Activated naive CD8-positive, alpha-beta T cell treated with anti-CD3 and anti-CD28 coated beads, Interleukin-2, amount 50 U/mL, for 24 hours (primary cell): ENCODE data around the gene ARRDC4.
"Not testable (repeated sequence)": the region's sequence is repeated elsewhere in the genome, so short reads cannot be mapped to it uniquely, and the experiment has no call there.

Experiments used
- ATAC-seq: fragments of 150-1000 bp; cut with Tn5 transposase; one replicate; pipeline ENCODE4 v1.10.0; 2021
- DNase-seq: peaks from one replicate; pipeline ENCODE4 v3.0.0; 2021
- H3K27ac Mint-ChIP-seq: one replicate; pipeline ENCODE4 v1.8.0; 2021; ENCODE audit warnings: mild to moderate bottlenecking, mixed read lengths
- H3K27me3 Mint-ChIP-seq: one replicate; pipeline ENCODE4 v1.8.0; 2021; ENCODE audit warnings: mixed read lengths
- H3K36me3 Mint-ChIP-seq: one replicate; pipeline ENCODE4 v1.8.0; 2021; ENCODE audit warnings: low read depth, mixed read lengths
- H3K4me1 Mint-ChIP-seq: one replicate; pipeline ENCODE4 v1.8.0; 2021; ENCODE audit warnings: mixed read lengths
- H3K4me3 Mint-ChIP-seq: one replicate; pipeline ENCODE4 v1.8.0; 2021; ENCODE audit warnings: mild to moderate bottlenecking, moderate library complexity, mixed read lengths
- H3K9me3 Mint-ChIP-seq: one replicate; pipeline ENCODE4 v1.8.0; 2021; ENCODE audit warnings: mixed read lengths

ARRDC4 gene

DNA sequence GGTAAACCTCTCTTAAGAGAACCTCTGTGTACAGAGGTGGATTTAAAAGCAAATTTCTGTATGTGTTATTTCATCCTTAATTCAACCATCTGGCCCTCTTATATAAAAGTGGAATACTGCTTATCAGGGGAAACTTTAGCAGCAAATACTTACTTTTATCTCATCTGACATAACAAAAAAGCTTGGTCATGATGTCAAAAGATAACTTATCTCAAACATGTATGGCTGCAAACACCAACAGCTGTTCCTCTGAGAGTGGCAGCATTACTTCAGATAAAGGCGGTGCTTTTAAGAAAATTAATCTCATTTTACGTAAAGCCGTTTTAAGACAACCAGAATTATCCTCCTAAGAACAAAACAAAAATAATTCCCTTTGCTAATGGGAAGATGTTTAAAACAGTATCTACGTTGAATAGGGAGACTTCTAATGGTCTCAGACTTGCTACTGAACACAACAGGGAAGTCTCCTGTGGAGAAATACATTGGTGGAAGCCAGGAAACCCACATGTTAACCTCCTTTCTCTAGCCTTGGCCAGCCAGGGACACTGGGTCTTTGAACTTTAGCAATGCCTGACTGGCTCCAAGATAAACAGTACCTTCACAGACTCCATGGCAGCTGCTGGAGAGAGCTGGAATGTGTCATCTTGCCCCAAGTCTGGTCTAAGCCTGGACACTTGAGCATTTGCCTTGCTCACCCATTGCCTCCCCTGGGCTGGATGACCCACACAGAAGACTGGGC is 18.1 kb downstream of the ARRDC4 start:
- no peak for ATAC-seq
- Mint-ChIP-seq H3K27ac (no peak overlapping the region), H3K27me3 (no peaks in the 10 kb centered on the region), H3K4me3 (no peak overlapping the region), H3K36me3 (no peaks in the 10 kb centered on the region), H3K4me1 (no peaks in the 10 kb centered on the region), H3K9me3 (no peaks in the 10 kb centered on the region)
- no peak for DNase-seq

DNA sequence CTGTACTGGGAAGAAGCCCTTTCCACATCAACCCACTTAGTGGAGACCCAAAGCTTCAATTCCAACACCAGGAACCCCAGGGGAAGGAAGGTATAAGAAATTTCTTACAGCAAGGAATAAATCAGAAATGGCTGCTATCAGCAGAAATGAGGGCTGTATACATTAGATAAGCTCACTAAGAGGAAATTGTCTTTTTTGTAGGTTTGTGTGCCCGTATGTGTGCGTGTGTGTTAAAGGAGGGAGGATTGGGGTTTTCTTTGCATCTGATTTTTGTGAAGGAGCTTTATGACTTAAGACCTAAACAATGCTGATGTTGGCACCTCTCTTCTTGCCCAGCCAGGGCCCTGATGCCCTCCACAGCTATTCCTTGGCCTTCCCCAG is 18.6 kb downstream of the ARRDC4 start:
- no peak overlapping the region for H3K4me3 Mint-ChIP-seq
- ATAC-seq: no peak
- H3K27ac Mint-ChIP-seq: no peak overlapping the region
- H3K9me3 Mint-ChIP-seq: no peaks in the 10 kb centered on the region
- no peak for DNase-seq
- H3K27me3 Mint-ChIP-seq: no peaks in the 10 kb centered on the region
- H3K4me1 Mint-ChIP-seq: no peaks in the 10 kb centered on the region
- H3K36me3 Mint-ChIP-seq: no peaks in the 10 kb centered on the region

DNA sequence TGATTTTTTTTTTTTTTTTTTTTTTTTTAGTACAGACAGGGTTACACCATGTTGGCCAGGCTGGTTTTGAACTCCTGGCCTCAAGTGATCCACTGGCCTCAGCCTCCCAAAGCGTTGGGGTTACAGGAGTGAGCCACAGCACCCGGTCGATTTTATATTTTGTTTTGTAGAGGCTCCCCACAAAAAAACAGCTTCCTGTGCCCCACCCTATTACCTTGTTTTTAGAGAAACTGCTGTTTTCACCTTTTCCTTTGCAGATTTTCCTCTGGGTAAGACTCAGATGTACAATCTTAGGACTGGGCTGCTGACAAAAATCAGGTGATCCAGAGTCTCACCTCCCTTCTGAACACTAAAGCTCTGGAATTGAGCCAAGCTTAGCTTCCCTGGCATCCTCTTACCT is 20.6 kb downstream of the ARRDC4 start:
- no peak for DNase-seq
- Mint-ChIP-seq H3K27ac (no peak overlapping the region), H3K27me3 (no peaks in the 10 kb centered on the region), H3K4me1 (no peaks in the 10 kb centered on the region), H3K36me3 (no peaks in the 10 kb centered on the region), H3K4me3 (no peak overlapping the region), H3K9me3 (peaks cover 9% of the 10 kb centered on the region)
- ATAC-seq: no peak

DNA sequence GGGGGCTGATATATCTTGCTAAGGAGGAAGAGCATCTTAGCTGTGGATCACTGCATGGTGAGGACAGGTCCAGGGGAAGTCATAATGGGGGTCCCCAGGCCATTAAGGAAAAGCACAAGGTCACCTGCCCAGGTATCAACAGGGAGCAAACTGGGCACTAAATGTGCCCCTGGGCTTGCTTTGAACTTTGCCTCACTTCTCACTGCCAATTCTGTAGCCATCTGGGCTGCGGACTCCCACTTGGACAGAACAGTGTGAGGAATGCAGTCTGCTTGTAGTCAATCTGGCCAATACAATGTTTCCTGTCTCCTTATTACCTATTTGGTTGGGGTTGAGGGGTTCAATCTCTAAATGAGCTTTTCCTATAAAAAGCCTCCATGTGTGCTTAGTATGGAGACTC is 21.3 kb downstream of the ARRDC4 start:
- H3K27ac Mint-ChIP-seq: no peak overlapping the region
- ATAC-seq (no peak), DNase-seq (no peak)
- H3K4me1 Mint-ChIP-seq: no peaks in the 10 kb centered on the region
- H3K4me3 Mint-ChIP-seq: no peak overlapping the region
- peaks cover 16% of the 10 kb centered on the region for H3K9me3 Mint-ChIP-seq
- H3K27me3 Mint-ChIP-seq: no peaks in the 10 kb centered on the region
- no peaks in the 10 kb centered on the region for H3K36me3 Mint-ChIP-seq

DNA sequence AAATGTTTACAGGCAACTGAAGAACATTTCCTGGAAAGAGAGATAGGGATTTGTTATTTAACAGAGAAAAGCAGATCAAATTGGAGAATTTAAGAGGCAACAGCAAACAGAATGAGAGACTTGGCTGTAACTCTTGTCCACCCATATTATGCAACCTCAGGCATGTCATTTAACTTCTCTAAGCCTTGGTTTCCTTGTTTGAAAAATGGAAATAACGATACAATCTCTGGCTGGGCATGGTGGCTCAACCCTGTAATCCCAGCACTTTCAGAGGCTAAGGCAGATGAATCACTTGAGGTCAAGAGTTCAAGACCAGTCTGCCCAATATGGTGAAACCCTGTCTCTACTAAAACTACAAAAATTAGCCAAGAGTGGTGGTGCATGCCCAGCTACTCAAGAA is 23.7 kb downstream of the ARRDC4 start:
- Mint-ChIP-seq H3K9me3 (peaks cover 25% of the 10 kb centered on the region), H3K27me3 (peaks cover 2% of the 10 kb centered on the region), H3K27ac (no peak overlapping the region), H3K4me1 (no peaks in the 10 kb centered on the region), H3K4me3 (no peak overlapping the region), H3K36me3 (no peaks in the 10 kb centered on the region)
- ATAC-seq (no peak), DNase-seq (no peak)

DNA sequence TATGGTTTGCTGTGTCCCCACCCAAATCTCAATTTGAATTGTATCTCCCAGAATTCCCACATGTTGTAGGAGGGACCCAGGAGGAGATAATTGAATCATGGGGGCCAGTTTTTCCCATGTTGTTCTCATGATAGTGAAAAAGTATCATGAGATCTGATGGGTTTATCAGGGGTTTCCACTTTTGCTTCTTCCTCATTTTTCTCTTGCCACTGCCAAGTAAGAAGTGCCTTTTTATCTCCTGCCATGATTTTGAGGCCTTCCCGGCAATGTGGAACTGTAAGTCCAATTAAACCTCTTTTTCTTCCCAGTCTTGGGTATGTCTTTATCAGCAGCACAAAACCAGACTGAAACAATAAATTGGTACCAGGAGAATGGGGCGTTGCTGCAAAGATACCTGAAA is 25.5 kb downstream of the ARRDC4 start:
- not testable (repeated sequence) for H3K36me3 Mint-ChIP-seq

DNA sequence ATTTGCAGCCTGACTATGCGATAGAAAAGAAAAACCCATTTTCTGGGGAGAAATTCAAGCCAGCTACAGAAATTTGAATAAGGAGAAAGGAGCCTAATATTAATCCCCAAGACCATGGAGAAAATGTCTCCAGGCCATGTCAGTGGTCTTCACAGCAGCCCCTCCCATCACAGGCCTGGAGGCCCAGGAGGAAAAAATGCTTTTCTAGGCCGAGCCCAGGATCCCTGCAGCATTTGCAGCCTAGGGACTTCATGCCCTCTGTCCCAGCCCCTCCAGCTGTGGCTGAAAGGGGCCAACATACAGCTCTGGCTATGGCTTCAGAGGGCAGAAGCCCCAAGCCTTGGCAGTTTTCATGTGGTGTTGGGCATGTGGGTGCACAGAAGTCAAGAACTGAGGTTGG is 26.3 kb downstream of the ARRDC4 start:
- H3K27me3 Mint-ChIP-seq: peaks cover 2% of the 10 kb centered on the region
- peaks cover 27% of the 10 kb centered on the region for H3K9me3 Mint-ChIP-seq
- H3K27ac Mint-ChIP-seq: no peak overlapping the region
- ATAC-seq (no peak), DNase-seq (no peak)
- no peaks in the 10 kb centered on the region for H3K4me1 Mint-ChIP-seq
- H3K4me3 Mint-ChIP-seq: no peak overlapping the region
- H3K36me3 Mint-ChIP-seq: no peaks in the 10 kb centered on the region

More for the DNA sequence above, 25.5 kb downstream of the ARRDC4 start:
- ATAC-seq, H3K4me1 Mint-ChIP-seq, DNase-seq, H3K4me3 Mint-ChIP-seq, H3K27ac Mint-ChIP-seq, H3K27me3 Mint-ChIP-seq: not testable (repeated sequence)
- peaks cover 27% of the 10 kb centered on the region for H3K9me3 Mint-ChIP-seq

DNA sequence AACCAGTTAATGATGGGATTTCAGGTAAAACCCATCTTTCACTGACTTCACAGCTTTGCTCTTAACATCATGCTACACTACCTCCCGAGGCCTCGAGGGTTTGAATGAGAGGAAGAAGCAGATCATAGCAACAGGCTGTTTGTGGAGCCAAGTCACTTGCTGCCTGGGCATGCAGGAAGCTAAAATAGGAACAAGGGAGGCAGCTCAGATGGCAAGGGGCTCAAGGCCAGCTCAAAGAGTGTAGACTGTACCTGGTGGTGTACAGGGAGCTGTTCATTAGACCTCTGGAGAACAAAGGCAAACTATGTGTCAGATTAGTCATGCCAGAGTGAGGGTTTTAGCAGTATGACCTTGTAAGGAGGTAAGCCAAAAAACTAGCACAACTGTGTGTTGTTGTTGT is 28.8 kb downstream of the ARRDC4 start:
- Mint-ChIP-seq H3K4me3 (no peak overlapping the region), H3K27me3 (peaks cover 2% of the 10 kb centered on the region), H3K9me3 (peaks cover 27% of the 10 kb centered on the region), H3K36me3 (no peaks in the 10 kb centered on the region), H3K27ac (no peak overlapping the region), H3K4me1 (no peaks in the 10 kb centered on the region)
- DNase-seq (no peak), ATAC-seq (no peak)

DNA sequence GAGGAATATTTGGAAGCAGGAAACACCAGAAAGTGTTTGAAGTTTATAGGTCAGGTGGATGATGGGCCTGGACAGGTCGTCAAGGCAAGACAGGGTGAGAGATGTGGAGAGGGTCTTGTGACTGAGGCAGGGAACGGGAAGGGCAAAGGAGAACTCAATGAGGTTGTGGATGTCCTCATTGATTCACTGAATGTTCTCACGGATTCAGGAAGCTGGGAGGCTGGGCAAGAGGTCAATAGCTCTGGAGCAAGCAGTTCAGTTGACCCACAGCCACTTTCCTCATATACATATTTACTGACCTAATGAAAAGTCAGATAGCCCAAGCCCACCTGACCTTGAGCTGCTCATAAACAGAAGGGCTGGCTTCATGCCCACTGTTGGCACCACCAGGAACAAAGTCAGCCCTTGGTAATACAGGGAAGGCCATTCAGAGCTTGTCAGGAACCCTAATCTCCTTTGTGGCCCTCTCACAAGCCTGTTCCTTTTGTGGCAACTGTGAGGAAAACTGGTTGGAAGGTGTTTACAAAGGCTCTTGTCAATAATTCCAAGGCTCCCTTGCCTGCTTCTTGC is 31.6 kb downstream of the ARRDC4 start:
- H3K4me1 Mint-ChIP-seq: peaks cover 12% of the 10 kb centered on the region
- peaks cover 11% of the 10 kb centered on the region for H3K9me3 Mint-ChIP-seq
- H3K27ac Mint-ChIP-seq: no peak overlapping the region
- peaks cover 2% of the 10 kb centered on the region for H3K27me3 Mint-ChIP-seq
- no peak for ATAC-seq
- no peaks in the 10 kb centered on the region for H3K36me3 Mint-ChIP-seq
- no peak overlapping the region for H3K4me3 Mint-ChIP-seq
- DNase-seq: no peak

DNA sequence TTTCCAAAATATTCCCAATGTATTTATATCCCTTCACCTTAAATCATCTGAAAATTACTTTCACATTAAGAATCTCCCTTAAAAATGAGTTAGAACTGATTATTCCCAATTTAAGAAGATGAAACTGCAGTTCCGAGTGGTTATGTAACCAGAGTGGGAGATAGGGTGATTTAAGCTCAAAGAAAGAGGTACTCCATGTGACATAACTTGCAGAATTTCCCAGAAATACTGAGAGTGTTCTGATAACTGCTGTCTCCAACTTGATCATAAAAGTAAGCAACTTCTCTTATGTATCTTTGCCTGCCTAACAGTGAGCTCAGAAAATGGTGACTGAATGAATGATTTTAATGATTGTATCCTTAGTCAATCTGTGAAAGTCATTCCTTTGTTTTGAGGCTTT is 32.3 kb downstream of the ARRDC4 start:
- DNase-seq (no peak), ATAC-seq (no peak)
- Mint-ChIP-seq H3K4me3 (no peak overlapping the region), H3K27ac (no peak overlapping the region), H3K9me3 (peaks cover 7% of the 10 kb centered on the region), H3K27me3 (peaks cover 2% of the 10 kb centered on the region), H3K4me1 (peaks cover 12% of the 10 kb centered on the region), H3K36me3 (no peaks in the 10 kb centered on the region)

DNA sequence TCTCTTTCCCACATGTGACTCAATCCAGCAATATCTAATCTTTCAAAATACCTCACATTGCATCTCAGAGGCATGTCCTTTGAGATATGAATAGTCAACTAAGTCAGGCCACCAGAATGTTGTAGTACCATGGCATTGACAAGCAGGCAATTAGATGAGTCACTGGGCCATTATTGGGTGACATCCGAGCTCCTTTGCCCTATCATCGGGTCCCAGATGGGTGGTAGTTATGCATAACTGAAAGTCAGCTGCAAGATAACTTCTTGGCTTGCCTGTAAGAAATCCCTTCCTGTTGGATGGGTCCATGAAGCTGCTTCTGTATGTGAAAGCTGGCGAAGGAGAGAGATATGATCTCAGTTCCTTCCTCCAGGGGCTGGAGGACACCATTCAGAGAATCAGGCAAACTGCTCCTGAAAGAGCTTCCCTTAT is 32.8 kb downstream of the ARRDC4 start:
- no peak for DNase-seq
- no peaks in the 10 kb centered on the region for H3K36me3 Mint-ChIP-seq

DNA sequence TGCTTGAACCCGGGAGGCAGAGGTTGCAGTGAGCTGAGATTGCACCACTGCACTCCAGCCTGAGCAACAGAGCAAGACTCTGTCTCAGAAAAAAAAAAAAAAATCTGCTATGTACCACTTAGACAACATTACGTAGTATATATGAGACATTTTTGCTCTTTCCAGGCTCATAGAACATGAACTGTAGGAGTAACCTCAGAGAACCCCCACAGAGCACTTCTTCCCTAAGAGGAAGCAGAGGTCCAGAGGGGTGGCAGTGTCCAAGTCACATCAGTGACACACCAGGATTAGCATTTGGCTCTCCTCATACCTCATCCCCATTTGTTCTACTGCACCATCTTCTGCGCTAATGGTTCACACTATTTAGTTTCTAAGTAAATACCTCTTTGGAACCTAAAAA is 33.7 kb downstream of the ARRDC4 start:
- Mint-ChIP-seq H3K27me3 (no peaks in the 10 kb centered on the region), H3K27ac (no peak overlapping the region), H3K9me3 (peaks cover under 1% of the 10 kb centered on the region), H3K4me1 (peaks cover 12% of the 10 kb centered on the region), H3K4me3 (no peak overlapping the region), H3K36me3 (no peaks in the 10 kb centered on the region)
- ATAC-seq: no peak
- no peak for DNase-seq

More for the DNA sequence above, 32.8 kb downstream of the ARRDC4 start:
- no peak overlapping the region for H3K4me3 Mint-ChIP-seq
- H3K27me3 Mint-ChIP-seq: no peaks in the 10 kb centered on the region
- peaks cover 3% of the 10 kb centered on the region for H3K9me3 Mint-ChIP-seq
- peaks cover 12% of the 10 kb centered on the region for H3K4me1 Mint-ChIP-seq
- H3K27ac Mint-ChIP-seq: no peak overlapping the region
- ATAC-seq: no peak

DNA sequence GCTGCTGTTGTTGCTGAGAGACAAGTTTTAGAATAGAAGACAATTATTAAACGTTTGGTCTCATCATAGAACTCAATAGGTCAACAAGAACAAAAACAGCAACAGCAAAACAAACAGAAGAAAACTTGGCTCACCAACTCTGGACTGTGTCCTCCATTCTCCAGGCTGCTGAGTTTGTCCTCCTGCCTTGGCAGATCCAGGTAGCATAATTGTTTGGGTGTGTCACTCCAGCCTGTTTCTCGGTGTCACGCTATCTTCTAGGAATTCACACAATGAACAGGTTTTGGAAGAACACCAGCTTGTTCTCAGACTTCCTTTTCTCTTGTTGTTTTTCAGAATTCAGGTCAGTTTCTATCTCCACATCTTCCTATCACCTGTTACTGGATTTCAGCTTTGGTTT is 34.7 kb downstream of the ARRDC4 start:
- Mint-ChIP-seq H3K27me3 (no peaks in the 10 kb centered on the region), H3K36me3 (no peaks in the 10 kb centered on the region), H3K27ac (no peak overlapping the region), H3K4me1 (peaks cover 12% of the 10 kb centered on the region), H3K4me3 (no peak overlapping the region), H3K9me3 (no peaks in the 10 kb centered on the region)
- ATAC-seq (no peak), DNase-seq (no peak)

DNA sequence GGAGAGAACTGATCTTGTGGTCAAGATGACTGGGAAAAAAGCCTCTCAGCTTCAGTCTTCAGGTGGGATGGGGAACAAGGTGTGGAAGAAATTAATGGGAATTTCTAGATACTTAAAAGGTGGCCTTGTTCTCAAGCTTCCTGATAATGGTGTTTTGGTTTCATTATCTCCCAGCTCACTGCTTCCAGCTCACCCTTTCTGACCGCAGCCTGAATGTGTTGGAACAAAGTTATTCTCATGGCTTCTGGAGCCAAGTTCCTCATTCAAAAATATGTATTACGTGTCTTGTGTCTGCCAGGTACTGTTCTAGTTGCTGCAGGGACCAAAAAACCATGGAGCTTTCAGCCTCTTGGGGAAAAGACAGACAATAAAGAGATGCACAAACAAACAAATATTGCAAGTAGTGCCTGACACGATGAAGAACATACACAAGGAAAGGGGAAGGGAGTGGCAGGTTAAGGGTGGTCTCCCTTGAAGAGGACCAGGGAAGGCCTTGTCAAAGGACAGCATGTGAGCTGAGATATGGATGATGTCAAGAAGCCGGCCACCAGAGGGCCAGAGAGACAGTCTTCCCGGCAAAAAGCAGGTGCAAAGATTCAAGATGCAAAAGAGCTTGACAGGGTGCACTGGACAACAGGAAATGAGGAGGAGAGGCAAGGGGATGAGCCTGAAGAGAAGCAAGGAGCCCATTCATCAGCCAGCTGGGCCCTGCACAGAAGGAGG is 35.5 kb downstream of the ARRDC4 start:
- no peak overlapping the region for H3K27ac Mint-ChIP-seq
- no peaks in the 10 kb centered on the region for H3K36me3 Mint-ChIP-seq
- no peak overlapping the region for H3K4me3 Mint-ChIP-seq
- H3K4me1 Mint-ChIP-seq: peaks cover 12% of the 10 kb centered on the region
- ATAC-seq: no peak
- DNase-seq: no peak
- H3K27me3 Mint-ChIP-seq: no peaks in the 10 kb centered on the region
- no peaks in the 10 kb centered on the region for H3K9me3 Mint-ChIP-seq
